ENCODE data around the gene TUBGCP6. TPM values are rescaled to one million over a fixed set of nuclear protein-coding genes. Genes with fewer than 3 reads are reported as not detected.

The TUBGCP6 gene
- total RNA-seq, 1 experiment from 2014 or later, result 31.0 TPM

DNA sequence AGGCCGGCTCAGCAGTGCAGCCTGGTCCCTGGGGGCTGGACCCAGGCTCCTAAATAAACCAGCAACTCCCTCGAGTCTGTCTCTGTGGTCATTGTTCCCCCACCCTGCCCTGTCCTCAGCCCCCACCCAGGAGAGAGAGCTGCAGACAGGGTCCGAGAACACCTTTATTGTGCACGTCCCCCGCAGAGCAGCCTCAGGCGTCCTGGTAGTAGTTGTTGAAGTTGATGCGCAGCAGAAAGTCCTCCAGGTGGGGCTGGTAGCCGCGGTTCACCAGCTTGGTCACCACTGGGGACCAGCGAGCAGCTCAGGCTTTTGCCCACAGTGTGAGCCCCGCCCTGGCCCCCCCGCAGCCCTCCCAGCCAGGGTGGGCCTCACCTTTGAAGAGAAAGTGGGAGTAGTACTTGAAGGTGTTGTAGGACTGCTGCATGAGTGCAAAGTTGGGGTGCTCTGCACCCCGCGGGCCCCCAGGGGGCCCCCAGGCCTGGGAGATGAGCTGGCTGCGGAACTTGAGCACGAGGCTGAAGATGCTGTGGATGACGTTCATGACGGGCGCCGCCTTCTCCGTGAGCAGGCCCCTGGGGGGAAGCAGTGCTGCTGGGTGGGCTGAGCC is 27.2 kb downstream of the TUBGCP6 start:
- Histone ChIP-seq H3K27ac (ENCODE audit: low read depth, low read length, poor library complexity, severe bottlenecking) (no peak overlapping the region), H3K9me3 (ENCODE audit: low read depth, low read length, poor library complexity, severe bottlenecking) (no peaks in the 10 kb centered on the region), H3K4me3 (ENCODE audit: low read depth, low read length, poor library complexity, severe bottlenecking) (no peak overlapping the region), H3K4me1 (ENCODE audit: insufficient read depth, low read length, poor library complexity, severe bottlenecking) (peaks cover 14% of the 10 kb centered on the region), H3K27me3 (replicated peaks; ENCODE audit: insufficient read depth, low read depth, low read length, poor library complexity) (no peaks in the 10 kb centered on the region), H3K36me3 (ENCODE audit: insufficient read depth, low read length, poor library complexity, severe bottlenecking) (peaks cover 70% of the 10 kb centered on the region)
- ChIA-PET POLR2A (ENCODE audit: low non-redundant PET) (no interaction called here), CTCF (no interaction called here)
- BruUV-seq (replicated peaks), result no TSS peak
- DNase-seq (ENCODE audit: low spot score), result no peak
- intact Hi-C loops (cut with micrococcal nuclease; ENCODE audit: unreplicated experiment), result no loop called here
- TF ChIP-seq, protein P1, sequence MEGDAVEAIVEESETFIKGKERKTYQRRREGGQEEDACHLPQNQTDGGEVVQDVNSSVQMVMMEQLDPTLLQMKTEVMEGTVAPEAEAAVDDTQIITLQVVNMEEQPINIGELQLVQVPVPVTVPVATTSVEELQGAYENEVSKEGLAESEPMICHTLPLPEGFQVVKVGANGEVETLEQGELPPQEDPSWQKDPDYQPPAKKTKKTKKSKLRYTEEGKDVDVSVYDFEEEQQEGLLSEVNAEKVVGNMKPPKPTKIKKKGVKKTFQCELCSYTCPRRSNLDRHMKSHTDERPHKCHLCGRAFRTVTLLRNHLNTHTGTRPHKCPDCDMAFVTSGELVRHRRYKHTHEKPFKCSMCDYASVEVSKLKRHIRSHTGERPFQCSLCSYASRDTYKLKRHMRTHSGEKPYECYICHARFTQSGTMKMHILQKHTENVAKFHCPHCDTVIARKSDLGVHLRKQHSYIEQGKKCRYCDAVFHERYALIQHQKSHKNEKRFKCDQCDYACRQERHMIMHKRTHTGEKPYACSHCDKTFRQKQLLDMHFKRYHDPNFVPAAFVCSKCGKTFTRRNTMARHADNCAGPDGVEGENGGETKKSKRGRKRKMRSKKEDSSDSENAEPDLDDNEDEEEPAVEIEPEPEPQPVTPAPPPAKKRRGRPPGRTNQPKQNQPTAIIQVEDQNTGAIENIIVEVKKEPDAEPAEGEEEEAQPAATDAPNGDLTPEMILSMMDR (conservative IDR thresholded peaks at IDR 0.05; ENCODE audit: low read depth, low read length), result no peak
- TF ChIP-seq EZH2 (IDR thresholded peaks at IDR 0.05; ENCODE audit: borderline replicate concordance, low read depth, low read length, poor library complexity, severe bottlenecking), result no peak

DNA sequence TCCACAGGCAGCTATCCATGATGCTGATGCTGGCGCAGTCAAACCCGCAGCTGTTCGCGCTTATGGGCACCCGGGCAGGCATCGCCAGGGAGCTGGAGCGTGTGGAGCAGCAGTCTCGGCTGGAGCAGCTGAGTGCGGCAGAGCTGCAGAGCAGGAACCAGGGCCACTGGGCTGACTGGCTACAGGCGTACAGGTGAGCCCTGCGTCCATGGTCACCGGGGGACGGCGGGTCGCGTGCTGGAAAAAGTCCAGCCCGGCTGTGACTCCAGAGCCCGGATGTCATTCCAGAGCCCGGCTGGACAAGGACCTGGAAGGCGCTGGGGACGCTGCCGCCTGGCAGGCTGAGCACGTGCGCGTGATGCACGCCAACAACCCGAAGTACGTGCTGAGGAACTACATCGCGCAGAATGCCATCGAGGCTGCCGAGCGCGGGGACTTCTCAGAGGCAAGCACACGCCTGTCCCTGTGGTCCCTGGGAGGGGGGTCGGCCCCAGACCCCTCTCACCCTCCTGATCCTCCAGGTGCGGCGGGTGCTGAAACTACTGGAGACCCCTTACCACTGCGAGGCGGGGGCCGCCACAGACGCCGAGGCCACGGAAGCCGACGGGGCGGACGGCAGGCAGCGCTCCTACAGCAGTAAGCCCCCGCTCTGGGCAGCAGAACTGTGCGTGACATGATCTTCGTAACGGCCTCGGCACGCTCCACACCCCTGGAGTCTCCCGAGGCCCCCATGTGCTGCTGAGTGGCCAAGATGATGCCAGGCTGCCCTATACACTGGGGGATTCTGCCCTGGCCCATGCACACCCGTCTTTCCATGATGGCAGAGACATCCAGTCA is 27.9 kb downstream of the TUBGCP6 start:
- TF ChIP-seq, protein P1 (conservative IDR thresholded peaks at IDR 0.05; ENCODE audit: low read depth, low read length), result no peak
- TF ChIP-seq EZH2 (IDR thresholded peaks at IDR 0.05; ENCODE audit: borderline replicate concordance, low read depth, low read length, poor library complexity, severe bottlenecking), result no peak
- Histone ChIP-seq H3K4me1 (ENCODE audit: insufficient read depth, low read length, poor library complexity, severe bottlenecking) (peaks cover 14% of the 10 kb centered on the region), H3K27me3 (replicated peaks; ENCODE audit: insufficient read depth, low read depth, low read length, poor library complexity) (no peaks in the 10 kb centered on the region), H3K36me3 (ENCODE audit: insufficient read depth, low read length, poor library complexity, severe bottlenecking) (peaks cover 70% of the 10 kb centered on the region), H3K27ac (ENCODE audit: low read depth, low read length, poor library complexity, severe bottlenecking) (no peak overlapping the region), H3K9me3 (ENCODE audit: low read depth, low read length, poor library complexity, severe bottlenecking) (no peaks in the 10 kb centered on the region), H3K4me3 (ENCODE audit: low read depth, low read length, poor library complexity, severe bottlenecking) (no peak overlapping the region)
- DNase-seq (ENCODE audit: low spot score), result no peak
- CTCF ChIA-PET, result no interaction called here
- POLR2A ChIA-PET (ENCODE audit: low non-redundant PET), result interaction anchor here (0.6 kb wide), 1 partner anchor 250 kb away, joined by 4 read pairs; no protein-coding TSS in a partner anchor
- BruUV-seq (replicated peaks), result no TSS peak
- intact Hi-C loops (cut with micrococcal nuclease; ENCODE audit: unreplicated experiment), result no loop called here

DNA sequence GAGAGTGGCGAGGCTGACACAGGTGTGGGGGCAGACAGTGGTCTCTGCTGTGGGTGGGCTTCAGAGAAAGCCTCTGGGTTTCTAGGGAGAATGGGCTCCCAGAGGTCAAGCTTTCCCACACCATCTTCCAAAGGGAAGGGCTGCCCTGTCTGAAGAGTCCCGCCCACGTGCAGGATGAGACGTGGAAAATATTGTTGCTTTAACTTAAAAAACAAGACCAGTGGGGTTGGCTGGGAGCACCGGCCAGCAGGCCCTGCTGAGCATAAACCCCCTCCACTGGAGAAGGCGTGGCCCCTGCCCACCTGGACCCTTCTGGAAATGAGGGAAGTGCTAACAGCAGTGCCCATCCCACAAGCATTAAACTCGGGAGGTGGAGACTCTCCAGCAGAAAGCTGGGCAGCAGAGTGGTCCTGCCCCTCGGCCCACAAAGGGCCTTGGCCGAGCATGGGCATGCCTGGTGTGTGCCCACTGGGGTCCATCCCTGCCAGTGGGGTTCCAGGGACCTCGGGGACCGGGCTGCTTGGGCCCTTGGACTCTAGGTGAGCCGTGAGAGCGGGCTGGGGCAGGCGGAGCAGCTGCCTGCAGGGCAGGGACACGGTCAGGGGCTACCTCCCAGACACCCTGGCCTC is 28.7 kb downstream of the TUBGCP6 start:
- ChIA-PET CTCF (no interaction called here), POLR2A (ENCODE audit: low non-redundant PET) (interaction anchor here (0.6 to 0.7 kb wide), 2 partner anchors 168 to 251 kb away, joined by 4 read pairs; no protein-coding TSS in a partner anchor)
- H3K36me3 ChIP-seq (ENCODE audit: insufficient read depth, low read length, poor library complexity, severe bottlenecking), result peaks cover 68% of the 10 kb centered on the region
- TF ChIP-seq, protein P1 (conservative IDR thresholded peaks at IDR 0.05; ENCODE audit: low read depth, low read length), result no peak
- no peak for TF ChIP-seq EZH2 (IDR thresholded peaks at IDR 0.05; ENCODE audit: borderline replicate concordance, low read depth, low read length, poor library complexity, severe bottlenecking)
- H3K4me3 ChIP-seq (ENCODE audit: low read depth, low read length, poor library complexity, severe bottlenecking), result no peak overlapping the region
- H3K9me3 ChIP-seq (ENCODE audit: low read depth, low read length, poor library complexity, severe bottlenecking), result no peaks in the 10 kb centered on the region
- H3K27me3 ChIP-seq (replicated peaks; ENCODE audit: insufficient read depth, low read depth, low read length, poor library complexity), result no peaks in the 10 kb centered on the region
- H3K4me1 ChIP-seq (ENCODE audit: insufficient read depth, low read length, poor library complexity, severe bottlenecking), result peaks cover 14% of the 10 kb centered on the region
- no peak for DNase-seq (ENCODE audit: low spot score)
- intact Hi-C loops (cut with micrococcal nuclease; ENCODE audit: unreplicated experiment), result no loop called here
- no peak overlapping the region for H3K27ac ChIP-seq (ENCODE audit: low read depth, low read length, poor library complexity, severe bottlenecking)
- BruUV-seq (replicated peaks), result no TSS peak

Data from A673 (cell line).